Activated CD8-positive, alpha-beta T cell treated with anti-CD3 and anti-CD28 coated beads for 36 hours (primary cell): ENCODE data around the gene BTF3L4. TPM values are rescaled to one million over a fixed set of nuclear protein-coding genes. Genes with fewer than 3 reads are reported as not detected.
A peak's percentile ranks its signal among the peaks of the same experiment; 100 is the strongest.

Experiments
- ATAC-seq: fragments of 200-7000 bp; cut with Tn5 transposase; one replicate; pipeline ENCODE4 v1.10.0; 2021; ENCODE audit warnings: mild to moderate bottlenecking, moderate library complexity
- CTCF ChIA-PET: fragments of 350-600 bp; sonication (Branson Sonifier 250); formaldehyde crosslinking; loops from one replicate; lab custom pipeline; 2021; ENCODE audit warnings: antibody characterized with exemption; lab: Charles Lee
- POLR2A ChIA-PET: fragments of 350-600 bp; sonication (Branson Sonifier 250); formaldehyde crosslinking; loops from one replicate; lab custom pipeline; 2021; ENCODE audit warnings: antibody characterized with exemption; lab: Charles Lee
- DNase-seq: peaks from one replicate; pipeline ENCODE4 v3.0.0-alpha.2; 2020
- H3K27ac Mint-ChIP-seq: one replicate; pipeline ENCODE4 v1.8.0; 2021; ENCODE audit warnings: mild to moderate bottlenecking, mixed read lengths
- H3K27me3 Mint-ChIP-seq: one replicate; pipeline ENCODE4 v1.8.0; 2021; ENCODE audit warnings: mixed read lengths
- H3K36me3 Mint-ChIP-seq: one replicate; pipeline ENCODE4 v1.8.0; 2021; ENCODE audit warnings: low read depth, mixed read lengths
- H3K4me1 Mint-ChIP-seq: one replicate; pipeline ENCODE4 v1.8.0; 2021; ENCODE audit warnings: low read depth, mixed read lengths
- H3K4me3 Mint-ChIP-seq: one replicate; pipeline ENCODE4 v1.8.0; 2021; ENCODE audit warnings: mild to moderate bottlenecking, moderate library complexity, mixed read lengths
- H3K9me3 Mint-ChIP-seq: one replicate; pipeline ENCODE4 v1.8.0; 2021; ENCODE audit warnings: mixed read lengths
- intact Hi-C: fragments of 100-400 bp; cut with micrococcal nuclease; formaldehyde crosslinking; loops from one replicate; pipeline ENCODE4 v1.10.0; 2022
- total RNA-seq, 2 experiments: library from RNA; stranded (reverse); gene quantifications; one replicate each; pipeline ENCODE4 v1.2.3, GENCODE V29; 2021
- TF ChIP-seq, protein P1 (sequence below): fragments of 200-600 bp; IDR thresholded peaks from one replicate; pipeline ENCODE4 v1.8.0; 2022; ENCODE audit warnings: antibody characterized with exemption, mild to moderate bottlenecking

BTF3L4 gene
- total RNA-seq, 2 experiments from 2014 or later, result 30.0 to 33.1 TPM

DNA sequence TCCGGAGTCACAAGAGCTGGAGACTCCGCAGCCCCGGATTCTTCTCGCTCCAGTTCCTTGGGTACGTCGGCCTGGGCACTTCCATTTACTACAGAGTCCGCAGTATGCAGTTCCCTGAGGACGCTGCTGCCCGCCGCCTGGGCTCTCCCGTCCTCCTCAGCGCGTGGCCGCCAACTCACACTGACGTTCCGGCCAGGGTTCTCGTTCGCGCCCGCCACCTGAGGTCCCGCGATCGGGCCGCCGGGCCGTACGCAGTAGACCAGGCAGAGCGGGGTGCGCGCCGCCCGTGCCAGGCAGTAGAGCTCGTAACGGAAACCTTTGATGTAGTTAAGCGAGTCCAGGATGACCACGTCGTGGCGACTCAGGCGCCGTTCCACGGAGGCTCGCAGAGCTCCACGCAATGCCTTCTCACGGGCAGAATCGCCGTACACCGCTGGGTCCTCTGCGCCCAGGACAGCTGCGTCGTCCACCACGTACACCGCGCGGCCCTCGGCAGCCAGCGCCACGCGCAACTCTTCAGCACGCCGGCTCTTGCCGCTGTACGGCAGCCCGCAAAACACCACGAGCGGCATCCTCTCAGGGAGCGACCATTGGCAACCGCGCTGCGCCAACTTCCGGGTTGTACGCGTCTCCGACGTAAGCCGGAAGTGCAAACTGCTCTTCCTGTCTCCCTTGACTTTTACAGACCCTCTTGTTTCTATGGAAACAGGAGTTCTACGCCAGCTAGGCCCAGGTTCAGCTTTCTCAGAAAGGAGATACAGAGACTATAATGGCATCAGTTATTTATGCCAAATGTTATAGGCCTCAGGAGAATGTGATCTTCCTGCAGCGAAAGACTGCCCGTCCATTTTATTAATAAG, 22.7 kb upstream of the BTF3L4 start, which contains the start of gene KTI12:
KTI12 (minus strand) TSS at position 621 of the 860 bp plus-strand sequence; CDS start at position 572, 49 bp downstream.
- Mint-ChIP-seq H3K36me3 (peaks cover 37% of the 10 kb centered on the region), H3K27me3 (no peaks in the 10 kb centered on the region), H3K9me3 (no peaks in the 10 kb centered on the region), H3K4me1 (peaks cover 27% of the 10 kb centered on the region), H3K27ac (peak within 1 kb of the TSS; percentile 94), H3K4me3 (peak within 1 kb of the TSS; percentile 91)
- ChIA-PET POLR2A (interaction anchor here (0.6 to 3.8 kb wide), 11 partner anchors 10 to 171 kb away, joined by 3 to 24 read pairs (median 4); partner anchors contain the start of genes BTF3L4, TXNDC12 and ZFYVE9), CTCF (interaction anchor here (0.8 to 2.0 kb wide), 2 partner anchors 20 to 136 kb away, joined by 3 to 4 read pairs; no protein-coding TSS in a partner anchor)
- intact Hi-C loops, result no loop called here
- DNase-seq, result peak; percentile 93
- peak; percentile 96 for ATAC-seq
- TF ChIP-seq, protein P1, sequence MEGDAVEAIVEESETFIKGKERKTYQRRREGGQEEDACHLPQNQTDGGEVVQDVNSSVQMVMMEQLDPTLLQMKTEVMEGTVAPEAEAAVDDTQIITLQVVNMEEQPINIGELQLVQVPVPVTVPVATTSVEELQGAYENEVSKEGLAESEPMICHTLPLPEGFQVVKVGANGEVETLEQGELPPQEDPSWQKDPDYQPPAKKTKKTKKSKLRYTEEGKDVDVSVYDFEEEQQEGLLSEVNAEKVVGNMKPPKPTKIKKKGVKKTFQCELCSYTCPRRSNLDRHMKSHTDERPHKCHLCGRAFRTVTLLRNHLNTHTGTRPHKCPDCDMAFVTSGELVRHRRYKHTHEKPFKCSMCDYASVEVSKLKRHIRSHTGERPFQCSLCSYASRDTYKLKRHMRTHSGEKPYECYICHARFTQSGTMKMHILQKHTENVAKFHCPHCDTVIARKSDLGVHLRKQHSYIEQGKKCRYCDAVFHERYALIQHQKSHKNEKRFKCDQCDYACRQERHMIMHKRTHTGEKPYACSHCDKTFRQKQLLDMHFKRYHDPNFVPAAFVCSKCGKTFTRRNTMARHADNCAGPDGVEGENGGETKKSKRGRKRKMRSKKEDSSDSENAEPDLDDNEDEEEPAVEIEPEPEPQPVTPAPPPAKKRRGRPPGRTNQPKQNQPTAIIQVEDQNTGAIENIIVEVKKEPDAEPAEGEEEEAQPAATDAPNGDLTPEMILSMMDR, result no peak

DNA sequence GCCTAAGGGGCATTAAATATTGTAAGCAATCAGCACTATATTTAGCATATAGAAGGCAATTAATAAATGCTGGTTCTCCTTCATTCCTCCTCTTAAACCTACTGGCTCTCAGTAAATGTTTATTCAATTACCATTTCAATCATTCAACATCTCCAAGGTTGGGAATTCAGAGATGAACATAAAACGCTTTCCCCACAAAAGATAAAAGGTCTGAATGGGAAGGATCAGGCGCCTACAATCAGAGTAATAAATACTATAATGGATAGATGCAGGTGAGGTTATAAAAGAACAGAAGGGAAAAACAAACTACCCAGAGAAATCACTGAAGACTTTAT, 22.1 kb upstream of the BTF3L4 start:
- intact Hi-C loops, result no loop called here
- H3K4me1 Mint-ChIP-seq, result peaks cover 27% of the 10 kb centered on the region
- no peaks in the 10 kb centered on the region for H3K9me3 Mint-ChIP-seq
- TF ChIP-seq, protein P1, result no peak
- H3K27ac Mint-ChIP-seq, result peak overlapping the region; percentile 94
- peak overlapping the region; percentile 91 for H3K4me3 Mint-ChIP-seq
- POLR2A ChIA-PET, result interaction anchor here (0.6 to 3.8 kb wide), 7 partner anchors 11 to 142 kb away, joined by 3 to 24 read pairs (median 4); partner anchors contain the start of genes BTF3L4, TXNDC12 and ZFYVE9
- CTCF ChIA-PET, result interaction anchor here (0.8 to 2.0 kb wide), 2 partner anchors 20 to 137 kb away, joined by 3 to 4 read pairs; no protein-coding TSS in a partner anchor
- peaks cover 39% of the 10 kb centered on the region for H3K36me3 Mint-ChIP-seq
- ATAC-seq (no peak), DNase-seq (no peak)
- H3K27me3 Mint-ChIP-seq, result no peaks in the 10 kb centered on the region

DNA sequence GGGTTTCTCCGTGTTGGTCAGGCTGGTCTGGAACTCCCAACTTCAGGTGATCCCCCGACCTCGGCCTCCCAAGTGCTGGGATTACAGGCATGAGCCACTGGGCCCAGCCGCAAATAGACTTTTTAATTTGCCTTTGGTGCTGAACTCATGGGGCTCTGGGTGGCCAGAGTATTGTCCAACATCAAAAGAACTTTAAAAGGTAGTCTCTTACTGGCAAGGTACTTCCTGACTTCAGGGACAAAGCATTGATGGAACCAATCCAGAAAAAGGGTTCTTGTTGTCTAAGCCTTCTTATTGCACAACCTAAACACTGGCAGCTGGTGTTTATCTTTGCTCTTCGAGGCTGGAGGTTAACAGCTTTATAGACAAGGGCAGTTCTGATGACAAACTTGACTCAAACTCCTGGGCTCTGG, 18.7 kb upstream of the BTF3L4 start:
- Mint-ChIP-seq H3K36me3 (peaks cover 23% of the 10 kb centered on the region), H3K27ac (no peak overlapping the region), H3K4me3 (no peak overlapping the region), H3K9me3 (no peaks in the 10 kb centered on the region), H3K4me1 (peaks cover 6% of the 10 kb centered on the region), H3K27me3 (no peaks in the 10 kb centered on the region)
- TF ChIP-seq, protein P1, result no peak
- intact Hi-C loops, result no loop called here
- ChIA-PET CTCF (no interaction called here), POLR2A (no interaction called here)
- no peak for DNase-seq
- no peak for ATAC-seq

GRCh38 chr1:52037909-52038308, 18.2 kb upstream of the BTF3L4 start:
- TF ChIP-seq, protein P1, result no peak
- ATAC-seq, result no peak
- Mint-ChIP-seq H3K36me3 (peaks cover 18% of the 10 kb centered on the region), H3K27ac (no peak overlapping the region), H3K4me1 (peaks cover 6% of the 10 kb centered on the region), H3K4me3 (no peak overlapping the region), H3K9me3 (no peaks in the 10 kb centered on the region), H3K27me3 (no peaks in the 10 kb centered on the region)
- CTCF ChIA-PET, result no interaction called here
- POLR2A ChIA-PET, result no interaction called here
- no peak for DNase-seq
- intact Hi-C loops, result no loop called here
